ENCODE data around the gene FOSL1.

The FOSL1 gene

GRCh38 chr11:65879617-65880016 is 20.6 kb downstream of the FOSL1 start, which contains the start of gene CTSW:
CTSW (plus strand) TSS chr11:65879837; CDS start chr11:65879855, 18 bp downstream.
- DNase-seq = peak in 1 of 3 experiments; percentile 57
- ATAC-seq (replicated peaks) = peak; percentile 84
- H3K9me3 Mint-ChIP-seq = no peaks in the 10 kb centered on the region
- peak within 1 kb of the TSS; percentile 88 to 90 for H3K4me3 Mint-ChIP-seq
- no peaks in the 10 kb centered on the region for H3K27me3 Mint-ChIP-seq
- H3K4me1 Mint-ChIP-seq (ENCODE audit: low read depth in 2 of 2) = peaks cover 47 to 49% of the 10 kb centered on the region in 2 donors
- peaks cover 24% of the 10 kb centered on the region for H3K36me3 Mint-ChIP-seq (ENCODE audit: insufficient read depth)
- H3K27ac Mint-ChIP-seq = peak within 1 kb of the TSS; percentile 92

GRCh38 chr11:65873318-65874156 is 26.7 kb downstream of the FOSL1 start:
- Mint-ChIP-seq H3K27me3 (no peaks in the 10 kb centered on the region), H3K27ac (peak overlapping the region; percentile 93 to 96), H3K4me1 (ENCODE audit: low read depth in 2 of 2) (peaks cover 23 to 25% of the 10 kb centered on the region in 2 donors), H3K36me3 (ENCODE audit: insufficient read depth) (peaks cover 5% of the 10 kb centered on the region), H3K4me3 (peak overlapping the region; percentile 91 to 97), H3K9me3 (no peaks in the 10 kb centered on the region)
- peak; percentile 98 to 100 (median 99) for DNase-seq
- ATAC-seq (replicated peaks) = peak; percentile 92

DNA sequence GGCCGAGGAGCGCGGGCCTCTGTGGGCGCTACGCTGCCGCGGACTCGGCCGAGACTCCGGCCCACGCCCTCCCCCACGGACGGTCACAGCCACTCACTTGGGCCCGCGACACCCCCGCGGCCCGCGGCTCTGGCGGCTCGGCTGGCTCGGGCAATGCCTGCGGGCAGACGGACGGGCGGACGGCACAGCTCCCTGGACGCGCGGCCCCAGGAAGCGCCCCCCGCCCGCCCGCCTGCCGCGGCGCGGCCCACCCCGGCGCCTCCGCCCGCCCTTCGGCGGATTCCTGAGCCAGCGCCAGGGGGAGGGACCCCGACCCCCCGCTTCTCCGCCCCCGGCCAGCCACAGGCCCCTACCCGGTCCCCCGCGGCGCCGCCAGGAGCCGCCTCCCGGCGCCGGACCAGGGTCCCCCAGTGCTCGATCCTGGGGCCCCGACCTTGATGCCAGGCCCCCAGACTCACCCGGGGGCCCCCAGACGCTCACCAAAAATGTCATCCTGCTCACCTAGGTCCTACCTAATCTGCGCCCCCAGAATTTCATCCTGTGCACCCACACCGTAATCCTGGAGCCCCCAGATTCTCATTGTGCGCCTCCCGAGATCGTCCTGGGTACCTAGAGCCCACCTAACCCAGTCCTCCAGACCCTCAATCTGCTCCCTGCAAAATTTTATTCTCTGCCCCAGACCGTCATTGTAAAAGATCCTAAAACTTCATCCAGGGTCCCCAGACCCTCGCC is 27.4 kb downstream of the FOSL1 start, which contains the start of gene EFEMP2:
EFEMP2 (minus strand) TSS at position 215 of the 732 bp plus-strand sequence. CDS start 446 bp downstream, outside the sequence.
- peaks cover 5% of the 10 kb centered on the region for H3K36me3 Mint-ChIP-seq (ENCODE audit: insufficient read depth)

DNA sequence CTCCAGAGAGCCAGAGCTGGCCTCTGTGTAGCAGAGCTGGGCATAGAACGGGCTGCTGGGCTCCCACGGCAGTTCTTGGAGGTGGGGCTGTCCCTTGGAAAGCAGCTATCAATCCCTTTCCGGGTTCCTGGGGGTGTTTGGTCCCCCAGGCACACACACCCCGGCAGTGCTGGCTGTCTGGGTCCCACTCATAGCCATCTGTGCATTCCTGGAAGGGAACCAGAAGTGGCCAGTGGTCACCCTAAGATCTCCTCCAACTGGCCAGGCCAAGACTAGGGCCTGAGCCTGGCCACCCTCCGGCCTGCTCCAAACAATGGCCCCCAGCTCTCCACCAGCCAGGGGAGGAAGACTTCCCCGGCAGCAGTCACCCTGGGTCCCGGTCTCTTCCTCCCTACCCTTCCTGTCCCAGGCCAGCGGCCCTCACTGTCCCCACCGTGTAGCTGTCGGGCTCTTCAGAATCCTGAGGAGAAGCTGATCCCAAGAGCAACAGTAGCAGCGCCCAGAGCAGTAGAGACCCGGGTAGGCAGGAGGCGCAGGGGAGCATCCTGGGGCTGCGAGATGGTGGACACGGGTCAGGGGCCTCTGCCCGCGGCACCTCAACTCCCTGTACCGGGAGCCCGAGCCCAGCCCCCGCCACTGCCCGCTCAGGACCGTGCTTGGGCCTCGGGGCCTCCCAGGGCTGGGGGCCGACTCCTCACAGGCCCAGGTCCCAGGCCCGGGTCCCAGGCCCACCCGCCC is 28.2 kb downstream of the FOSL1 start:
- no peak for DNase-seq
- no peaks in the 10 kb centered on the region for H3K9me3 Mint-ChIP-seq
- no peak for ATAC-seq (replicated peaks)
- H3K4me3 Mint-ChIP-seq = peak overlapping the region; percentile 40 to 50
- peaks cover 18 to 20% of the 10 kb centered on the region in 2 donors for H3K4me1 Mint-ChIP-seq (ENCODE audit: low read depth in 2 of 2)
- H3K27ac Mint-ChIP-seq = peak overlapping the region in 1 of 2 donors; percentile 60
- H3K27me3 Mint-ChIP-seq = no peaks in the 10 kb centered on the region
- H3K36me3 Mint-ChIP-seq (ENCODE audit: insufficient read depth) = peaks cover 5% of the 10 kb centered on the region

More for the DNA sequence above, 27.4 kb downstream of the FOSL1 start, which contains the start of gene EFEMP2:
- Mint-ChIP-seq H3K27me3 (no peaks in the 10 kb centered on the region), H3K27ac (peak within 1 kb of the TSS; percentile 93 to 96), H3K9me3 (no peaks in the 10 kb centered on the region), H3K4me1 (ENCODE audit: low read depth in 2 of 2) (peaks cover 18 to 20% of the 10 kb centered on the region in 2 donors), H3K4me3 (peak within 1 kb of the TSS; percentile 91 to 97)
- ATAC-seq (replicated peaks) (peak; percentile 0), DNase-seq (no peak)

DNA sequence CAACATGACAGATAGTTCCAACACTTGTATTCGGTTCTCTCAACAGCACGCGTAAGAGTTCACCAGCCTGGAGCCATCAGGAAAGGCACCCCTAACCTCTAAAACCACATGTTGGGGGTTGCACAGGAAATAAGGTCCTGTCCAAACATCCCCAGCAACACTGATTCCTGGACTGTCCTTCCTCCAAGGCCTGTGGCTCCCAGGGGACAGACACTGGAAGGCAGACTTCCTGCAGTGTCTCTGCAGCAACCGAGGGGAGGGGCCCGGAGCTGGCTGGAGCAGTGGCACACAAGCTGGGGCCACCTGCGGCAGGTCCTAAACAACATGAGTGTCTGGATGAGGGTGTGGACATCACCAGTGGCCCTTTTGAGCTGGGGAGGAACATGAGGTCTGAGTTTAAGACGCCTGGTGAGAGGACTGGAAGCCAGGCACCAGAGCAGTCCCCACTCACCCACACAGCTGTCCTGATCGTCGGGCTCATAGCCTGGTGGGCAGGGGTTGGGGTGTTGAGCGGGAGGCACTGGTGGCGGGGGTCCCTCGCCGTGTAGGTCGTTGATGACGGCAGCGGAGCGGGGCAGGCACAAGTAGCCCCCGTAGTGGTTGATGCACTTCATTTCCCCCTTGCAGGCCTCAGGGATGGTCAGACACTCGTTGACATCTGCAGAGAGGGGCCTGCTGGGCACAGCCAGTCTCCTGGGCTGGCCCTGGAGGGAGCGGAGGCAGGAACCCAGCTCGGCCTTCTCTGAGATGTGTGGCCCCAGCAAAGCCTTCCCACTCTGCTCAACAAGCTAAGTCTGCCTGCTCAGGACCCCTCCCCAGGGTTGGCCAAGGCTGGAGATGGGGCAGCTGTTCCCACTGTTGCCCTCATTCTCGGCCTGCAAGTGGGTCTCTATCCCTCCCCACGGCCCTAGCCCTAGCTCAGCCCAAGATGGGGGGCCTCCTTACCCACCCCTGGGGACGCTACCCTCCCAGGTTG is 29.2 kb downstream of the FOSL1 start:
- Mint-ChIP-seq H3K9me3 (no peaks in the 10 kb centered on the region), H3K4me1 (ENCODE audit: low read depth in 2 of 2) (peaks cover 18 to 22% of the 10 kb centered on the region in 2 donors), H3K27me3 (no peaks in the 10 kb centered on the region), H3K27ac (peak overlapping the region in 1 of 2 donors; percentile 60), H3K4me3 (peak overlapping the region; percentile 40 to 50), H3K36me3 (ENCODE audit: insufficient read depth) (peaks cover 9% of the 10 kb centered on the region)
- ATAC-seq (replicated peaks) (no peak), DNase-seq (no peak)

DNA sequence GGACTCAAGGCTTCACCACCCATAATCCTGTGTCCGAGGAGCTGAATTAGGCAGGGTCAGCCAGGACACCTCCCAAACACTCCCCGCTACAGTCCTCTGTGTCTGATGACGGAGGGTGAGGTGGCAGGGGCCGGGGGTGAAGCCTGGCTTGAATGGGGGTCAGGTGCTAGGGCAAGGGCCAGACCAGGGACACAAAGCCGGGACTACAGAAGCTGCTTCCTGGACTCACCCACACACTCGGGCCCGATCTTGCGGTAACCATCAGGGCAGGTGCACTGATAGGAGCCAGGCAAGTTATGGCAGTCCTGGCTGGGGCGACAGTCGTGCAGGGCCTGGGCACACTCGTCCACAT is 29.9 kb downstream of the FOSL1 start:
- ATAC-seq (replicated peaks) (no peak), DNase-seq (no peak)
- H3K27me3 Mint-ChIP-seq = no peaks in the 10 kb centered on the region
- H3K4me1 Mint-ChIP-seq (ENCODE audit: low read depth in 2 of 2) = peaks cover 18 to 22% of the 10 kb centered on the region in 2 donors
- H3K4me3 Mint-ChIP-seq = no peak overlapping the region
- H3K9me3 Mint-ChIP-seq = no peaks in the 10 kb centered on the region
- H3K27ac Mint-ChIP-seq = peak overlapping the region; percentile 19 to 53
- H3K36me3 Mint-ChIP-seq (ENCODE audit: insufficient read depth) = peaks cover 16% of the 10 kb centered on the region

DNA sequence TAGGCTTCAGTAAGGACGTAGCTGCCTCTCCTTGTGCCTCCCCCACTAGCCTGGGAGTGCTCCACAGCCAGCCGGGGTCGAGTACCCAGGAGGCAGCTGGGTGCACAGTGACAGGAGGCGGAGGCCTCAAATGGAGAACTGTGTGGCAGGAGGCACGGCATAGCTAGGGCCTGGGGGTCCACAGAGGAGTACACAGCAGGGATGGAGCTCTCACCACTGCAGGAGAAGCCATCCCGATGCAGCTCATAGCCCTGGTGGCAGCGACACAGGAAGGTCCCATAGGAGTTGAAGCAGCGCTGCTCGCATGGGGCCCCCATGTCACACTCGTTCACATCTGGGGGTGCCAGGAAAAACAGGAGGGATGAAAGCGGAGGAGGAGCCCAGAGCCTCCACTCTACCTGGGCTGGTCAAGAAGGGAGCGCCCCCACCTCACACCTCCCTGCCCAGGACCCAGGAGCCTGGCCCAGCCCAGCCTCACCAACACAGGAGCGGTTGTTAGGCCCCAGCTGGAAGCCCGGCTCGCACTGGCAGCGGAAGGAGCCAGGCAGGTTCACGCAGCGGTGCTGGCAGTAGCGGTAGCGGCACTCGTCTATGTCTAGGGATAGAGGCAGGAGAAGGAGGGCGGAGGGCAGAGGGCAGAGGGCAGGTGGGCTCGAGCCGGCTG is 30.4 kb downstream of the FOSL1 start:
- Mint-ChIP-seq H3K4me1 (ENCODE audit: low read depth in 2 of 2) (peaks cover 20 to 22% of the 10 kb centered on the region in 2 donors), H3K27ac (peak overlapping the region in 1 of 2 donors; percentile 19), H3K27me3 (no peaks in the 10 kb centered on the region), H3K9me3 (no peaks in the 10 kb centered on the region), H3K36me3 (ENCODE audit: insufficient read depth) (peaks cover 21% of the 10 kb centered on the region), H3K4me3 (peak overlapping the region; percentile 34 to 39)
- DNase-seq (no peak), ATAC-seq (replicated peaks) (no peak)

DNA sequence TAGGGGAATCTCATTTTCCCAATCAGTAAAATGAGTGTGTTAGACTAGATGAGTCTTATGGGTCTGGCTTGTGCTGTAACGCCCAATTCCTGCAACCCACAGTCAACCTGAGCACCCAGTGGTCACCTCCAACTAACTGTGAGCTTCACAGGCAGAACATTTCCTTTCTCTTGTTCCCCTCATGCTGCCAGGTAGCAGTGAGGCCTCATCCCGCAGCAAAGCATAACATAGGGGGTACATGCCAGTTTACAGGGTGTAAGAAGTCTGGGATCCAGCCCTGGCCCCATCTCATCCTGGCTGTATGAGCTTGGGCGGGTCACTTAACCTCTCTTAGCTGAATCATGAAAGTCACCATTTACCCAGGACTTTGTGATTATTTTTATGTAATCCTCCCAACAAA is 31.3 kb downstream of the FOSL1 start:
- Mint-ChIP-seq H3K4me1 (ENCODE audit: low read depth in 2 of 2) (peaks cover 20 to 22% of the 10 kb centered on the region in 2 donors), H3K36me3 (ENCODE audit: insufficient read depth) (peaks cover 30% of the 10 kb centered on the region), H3K4me3 (no peak overlapping the region), H3K9me3 (no peaks in the 10 kb centered on the region), H3K27me3 (no peaks in the 10 kb centered on the region), H3K27ac (no peak overlapping the region)
- DNase-seq (no peak), ATAC-seq (replicated peaks) (no peak)

GRCh38 chr11:65868076-65868667 is 32.0 kb downstream of the FOSL1 start:
- H3K27ac Mint-ChIP-seq = no peak overlapping the region
- peaks cover 36% of the 10 kb centered on the region for H3K36me3 Mint-ChIP-seq (ENCODE audit: insufficient read depth)
- no peaks in the 10 kb centered on the region for H3K27me3 Mint-ChIP-seq
- peak; percentile 65 for ATAC-seq (replicated peaks)
- DNase-seq = no peak
- H3K9me3 Mint-ChIP-seq = no peaks in the 10 kb centered on the region
- H3K4me1 Mint-ChIP-seq (ENCODE audit: low read depth in 2 of 2) = peaks cover 18 to 22% of the 10 kb centered on the region in 2 donors
- H3K4me3 Mint-ChIP-seq = no peak overlapping the region

- H3K27ac Mint-ChIP-seq = no peak overlapping the region
- DNase-seq = no peak
- H3K4me3 Mint-ChIP-seq = no peak overlapping the region
- H3K36me3 Mint-ChIP-seq (ENCODE audit: insufficient read depth) = peaks cover 43% of the 10 kb centered on the region
- H3K27me3 Mint-ChIP-seq = no peaks in the 10 kb centered on the region
- no peaks in the 10 kb centered on the region for H3K9me3 Mint-ChIP-seq
- H3K4me1 Mint-ChIP-seq (ENCODE audit: low read depth in 2 of 2) = peaks cover 20 to 26% of the 10 kb centered on the region in 2 donors
- peak; percentile 27 for ATAC-seq (replicated peaks)
Observed at GRCh38 chr11:65867284-65868071, 32.7 kb downstream of the FOSL1 start.
